GM19099 (cell line): Measurements from ENCODE around the gene TMEM175.

Experiments used
- POLR2A ChIP-seq: IDR thresholded peaks from 3 replicates; pipeline ENCODE4 v1.6.1; 2011; ENCODE audit warnings: low read depth; ENCODE audit not compliant: insufficient read length; ENCODE audit errors: extremely low read depth

Gene TMEM175

DNA sequence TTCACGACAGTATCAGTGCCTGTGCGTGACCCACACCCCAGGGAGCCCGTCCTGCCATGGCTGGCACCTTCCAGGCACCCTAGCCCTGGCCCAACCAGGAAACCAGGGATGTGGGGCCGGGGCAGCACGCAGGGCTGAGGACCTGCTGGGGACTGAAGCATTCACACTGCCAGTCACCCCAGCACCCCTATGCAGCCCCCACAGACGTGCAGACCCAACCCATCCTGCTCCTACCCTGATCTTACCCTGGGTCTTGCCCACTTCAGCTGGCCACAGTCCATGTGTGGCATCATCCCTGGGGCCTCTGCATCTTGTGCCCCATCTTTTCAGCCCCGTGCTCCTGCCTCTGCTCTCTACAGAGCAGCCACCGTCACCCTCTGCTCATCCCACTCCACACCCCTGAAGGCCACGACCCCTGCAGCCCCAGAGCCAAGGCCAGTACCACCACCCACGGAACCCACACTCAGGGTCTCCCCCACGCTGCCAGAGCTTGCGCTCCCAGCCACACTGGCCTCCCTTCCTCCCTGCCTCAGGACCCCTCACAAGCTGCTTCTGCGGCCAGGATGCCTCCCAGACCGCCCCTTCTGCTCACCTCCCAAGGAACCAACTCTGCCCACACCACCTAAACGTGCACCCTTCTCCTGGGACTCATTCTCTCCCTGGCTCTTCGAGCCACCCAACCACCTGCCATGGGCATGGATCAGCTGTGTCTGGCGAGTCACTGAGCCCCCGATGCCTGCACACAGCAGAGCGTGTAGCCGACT, 25.7 kb upstream of the TMEM175 start:
- no peak for TF ChIP-seq POLR2A

DNA sequence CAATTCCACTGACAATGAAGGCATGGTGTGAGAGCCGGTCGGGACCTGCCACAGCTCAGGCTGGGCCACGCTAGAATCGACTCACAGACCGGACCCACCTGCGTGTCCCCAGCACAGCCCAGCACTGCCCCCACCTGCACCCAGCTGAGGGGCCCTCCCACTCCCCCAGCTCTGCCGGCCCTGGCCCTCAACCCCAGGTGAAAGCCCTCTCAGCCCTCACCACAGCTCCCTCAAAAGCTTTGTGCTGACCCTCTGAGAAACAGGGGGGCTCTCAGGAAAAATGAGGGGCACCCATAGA, 25.2 kb upstream of the TMEM175 start:
- TF ChIP-seq POLR2A = no peak

DNA sequence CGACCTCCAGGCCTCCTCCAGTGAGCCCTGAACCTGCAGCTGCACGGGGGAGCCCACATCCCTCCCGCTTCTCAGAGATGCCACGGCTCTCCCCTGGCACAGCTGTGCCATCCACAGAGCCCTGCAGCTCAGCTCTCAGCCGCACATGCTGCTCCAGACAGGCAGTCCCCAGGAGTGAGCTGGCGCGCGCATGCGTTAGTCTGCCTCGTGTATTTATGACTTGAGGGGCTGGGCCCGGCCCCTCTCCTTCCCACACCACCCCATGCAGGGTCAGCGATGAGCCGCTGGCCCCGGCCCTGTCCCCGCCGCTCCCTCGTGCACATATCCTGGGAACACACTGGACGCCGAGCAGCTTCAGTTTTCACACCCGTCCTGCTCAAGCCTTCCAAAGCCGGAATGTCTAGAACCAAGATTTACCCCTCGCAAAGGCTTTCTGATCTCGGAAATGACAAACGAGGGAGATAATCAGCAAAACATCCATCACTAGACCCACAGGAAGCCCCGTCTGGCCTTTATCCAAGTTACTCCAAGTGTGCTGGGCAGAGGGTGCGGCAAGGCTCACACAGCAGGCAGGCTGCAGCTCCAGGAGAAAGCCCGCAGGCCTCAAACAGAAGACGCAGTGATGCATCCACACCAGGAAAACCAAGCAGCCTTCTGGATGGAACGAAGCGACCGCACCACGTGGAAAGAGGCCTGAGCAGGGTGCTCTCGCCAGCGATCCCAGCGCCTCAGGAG, 24.4 kb upstream of the TMEM175 start:
- TF ChIP-seq POLR2A = no peak

DNA sequence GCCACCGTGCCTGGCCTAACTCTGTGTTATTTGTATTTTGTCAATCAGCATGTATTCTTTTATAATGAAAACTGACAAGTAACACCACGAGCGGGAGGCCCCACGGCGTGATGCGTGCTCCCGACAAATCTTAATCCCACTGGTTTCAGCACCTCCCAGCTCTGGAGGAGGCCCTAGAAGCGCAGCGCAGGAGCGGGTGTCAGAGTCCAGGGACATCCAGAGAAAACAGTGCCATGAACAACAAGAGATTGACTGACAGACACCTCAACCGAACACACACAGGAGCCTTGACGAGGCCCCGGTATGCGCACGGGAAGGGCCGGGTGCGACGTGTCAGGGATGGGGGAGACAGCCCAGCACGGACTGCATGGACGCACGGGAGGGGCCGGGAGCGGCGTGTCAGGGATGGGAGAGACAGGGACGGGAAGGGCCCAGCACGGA, 23.1 kb upstream of the TMEM175 start:
- TF ChIP-seq POLR2A = no peak

DNA sequence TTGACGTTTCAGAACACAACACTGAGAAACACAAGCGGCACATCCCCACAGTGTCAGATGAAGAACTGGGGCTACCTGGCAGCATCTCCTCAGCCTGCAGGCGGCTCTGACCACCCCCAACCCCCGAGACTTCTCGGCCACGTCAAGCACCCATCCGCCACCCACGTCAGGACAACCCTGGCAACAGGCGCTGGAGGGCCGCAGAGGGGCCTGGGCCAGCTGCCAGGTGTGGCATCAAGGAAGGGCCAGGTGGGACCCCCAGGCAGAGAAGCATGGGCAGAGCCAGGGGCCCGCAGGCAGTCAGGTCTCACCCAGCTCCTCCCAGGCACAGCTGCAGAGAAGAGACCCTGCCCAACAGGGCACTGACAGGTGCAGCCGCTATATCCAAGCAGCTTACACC, 22.4 kb upstream of the TMEM175 start:
- no peak for TF ChIP-seq POLR2A

DNA sequence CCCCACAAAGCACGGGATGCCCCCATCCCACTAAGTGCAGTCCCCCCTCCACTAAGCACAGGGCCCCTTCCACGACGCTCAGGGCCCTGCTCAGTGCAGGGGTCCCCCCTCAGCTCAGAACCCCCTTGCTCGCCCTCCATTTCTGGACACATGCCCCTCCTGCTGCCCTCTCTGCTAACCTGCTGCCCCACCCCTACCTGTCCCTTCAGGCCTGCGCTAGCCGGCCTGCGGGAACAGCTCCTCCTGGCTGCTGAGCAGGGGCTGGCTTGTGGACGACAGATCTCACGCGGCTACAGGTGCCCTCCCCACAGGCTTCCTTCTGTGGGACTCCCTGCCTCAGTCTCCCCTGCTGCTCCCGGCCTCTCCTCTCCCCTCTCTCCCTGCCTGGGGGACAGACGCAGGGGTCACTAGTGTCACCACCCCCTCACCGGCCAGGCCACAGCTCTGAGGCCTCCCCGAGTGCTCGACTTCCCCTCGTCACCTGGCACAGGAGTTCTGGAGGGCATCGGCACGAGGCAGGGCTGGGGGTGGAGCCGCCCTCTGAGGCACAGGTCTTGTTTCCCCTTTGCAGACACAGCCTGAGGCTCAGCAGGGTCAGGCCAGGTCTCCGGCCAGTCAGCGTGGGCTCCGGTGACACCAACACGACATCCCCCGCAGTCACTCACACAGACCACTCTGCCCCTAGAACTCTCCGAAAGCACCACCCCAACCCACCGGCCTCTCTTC, 21.7 kb upstream of the TMEM175 start:
- no peak for TF ChIP-seq POLR2A

DNA sequence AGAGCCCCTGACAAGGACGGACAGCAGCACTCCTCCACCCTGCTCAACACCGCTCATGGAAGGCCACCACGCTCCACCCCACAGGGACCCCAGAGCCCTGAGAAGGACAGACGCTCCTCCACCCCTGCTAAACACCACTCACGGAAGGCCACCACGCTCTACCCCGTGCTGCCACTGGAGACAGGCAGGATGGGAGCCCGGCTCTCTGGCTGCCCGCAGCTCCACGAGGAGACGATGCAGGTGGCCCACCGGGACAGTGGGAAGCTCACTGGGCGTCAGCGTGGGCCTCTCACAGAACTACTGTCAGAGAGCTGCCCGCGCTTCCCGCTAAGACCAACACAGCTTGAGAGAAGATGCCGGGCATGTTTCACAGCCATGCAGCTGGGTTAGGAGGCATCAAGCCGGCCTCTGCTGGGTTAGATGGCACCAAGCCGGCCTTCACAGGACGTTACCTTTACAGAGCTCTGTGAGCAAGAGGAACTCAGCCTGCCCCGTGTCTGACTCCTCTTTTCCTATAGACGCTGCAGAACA, 21.0 kb upstream of the TMEM175 start:
- no peak for TF ChIP-seq POLR2A

DNA sequence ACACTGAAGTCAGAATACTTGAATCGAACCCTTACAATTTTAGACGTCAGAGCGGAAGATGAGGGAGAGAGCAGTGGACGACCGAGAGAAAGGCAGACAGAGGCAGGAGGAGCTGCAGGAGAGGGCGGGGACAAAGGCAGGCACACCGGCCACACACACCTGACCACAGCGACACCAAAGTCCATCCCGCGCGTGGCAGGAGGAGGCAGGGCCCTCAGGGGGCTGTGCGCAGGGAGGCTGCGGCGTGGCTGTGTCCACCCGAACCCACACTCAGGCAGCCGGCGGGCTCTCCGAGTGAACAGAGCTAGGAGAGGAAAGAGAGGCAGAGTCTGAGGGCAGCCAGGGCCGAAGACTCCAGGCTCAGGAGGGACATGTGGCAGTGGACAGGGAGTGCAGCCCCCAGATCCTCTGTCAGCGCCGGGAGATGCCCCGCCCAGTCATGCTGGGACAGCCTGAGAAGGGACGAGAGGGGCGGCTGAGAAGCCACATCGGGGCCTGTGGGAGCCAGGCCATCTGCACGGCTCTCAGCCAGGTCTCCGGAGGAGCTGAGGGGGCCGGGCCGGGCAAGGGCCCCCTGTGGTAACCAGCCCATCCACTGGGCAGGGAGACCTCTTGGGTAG, 20.3 kb upstream of the TMEM175 start:
- TF ChIP-seq POLR2A = no peak

DNA sequence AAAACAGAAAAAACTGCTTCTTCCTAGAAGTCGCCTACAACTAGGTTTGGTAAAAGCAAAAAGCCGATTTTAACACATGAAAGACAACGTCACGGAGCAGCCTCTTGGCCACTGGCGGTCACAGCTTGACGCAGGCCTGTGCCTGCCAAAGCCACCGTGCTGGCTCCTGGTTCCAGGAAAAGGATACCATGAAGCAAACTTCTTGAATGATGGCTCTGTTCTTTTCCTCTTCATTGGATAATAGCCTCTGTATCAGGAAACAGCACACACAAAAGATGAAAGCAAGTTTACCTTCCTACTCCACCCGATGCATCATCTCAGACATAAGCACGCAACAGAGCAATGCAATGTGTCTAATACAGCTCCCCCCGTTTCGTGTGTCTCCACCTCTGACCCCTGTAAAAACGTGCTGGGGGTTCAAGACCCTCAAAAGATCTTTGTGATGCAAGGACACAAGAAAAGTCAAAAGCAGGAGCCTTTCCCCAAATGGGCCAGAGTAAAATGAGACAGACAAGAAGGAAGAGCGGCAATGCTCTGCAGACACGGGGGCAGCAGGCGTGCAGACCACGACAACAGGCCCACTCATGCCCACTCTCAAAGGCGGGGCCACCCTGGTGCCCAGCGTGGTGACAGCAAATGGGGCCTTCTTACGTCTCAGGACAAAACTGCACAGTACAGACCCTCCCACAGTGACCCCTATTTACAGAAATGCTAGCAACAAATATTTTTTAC, 19.5 kb upstream of the TMEM175 start:
- TF ChIP-seq POLR2A = no peak

DNA sequence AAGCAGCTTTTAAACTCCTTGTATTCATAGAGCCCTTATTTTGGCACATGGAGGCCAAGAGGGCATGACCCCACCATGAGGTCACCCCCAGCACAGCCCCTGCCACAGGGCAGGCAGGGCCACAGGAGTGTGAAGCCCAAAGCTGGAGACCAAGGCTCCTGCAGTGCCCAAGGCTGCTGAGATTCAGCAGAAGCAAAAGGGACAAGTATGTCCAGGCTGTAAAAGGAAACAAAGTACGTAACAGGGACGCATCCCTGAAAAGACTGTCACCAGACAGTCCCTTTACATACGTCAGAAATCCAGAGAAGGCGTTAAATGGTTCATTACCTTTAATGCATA, 19.0 kb upstream of the TMEM175 start:
- no peak for TF ChIP-seq POLR2A

DNA sequence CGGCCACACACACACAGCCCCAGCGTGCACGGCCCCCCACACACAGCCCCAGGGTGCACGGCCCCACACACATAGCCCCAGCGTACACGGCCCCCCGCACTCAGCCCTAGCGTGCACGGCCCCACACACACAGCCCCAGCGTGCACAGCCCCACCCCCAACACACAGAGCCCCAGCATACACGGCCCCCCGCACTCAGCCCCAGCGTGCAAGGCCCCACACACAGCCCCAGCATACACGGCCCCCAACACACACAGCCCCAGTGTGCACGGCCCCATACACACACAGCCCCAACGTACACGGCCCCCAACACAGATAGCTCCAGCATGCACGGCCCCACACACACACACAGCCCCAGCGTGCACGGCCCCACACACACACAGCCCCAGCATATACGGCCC, 17.7 kb upstream of the TMEM175 start:
- no peak for TF ChIP-seq POLR2A

DNA sequence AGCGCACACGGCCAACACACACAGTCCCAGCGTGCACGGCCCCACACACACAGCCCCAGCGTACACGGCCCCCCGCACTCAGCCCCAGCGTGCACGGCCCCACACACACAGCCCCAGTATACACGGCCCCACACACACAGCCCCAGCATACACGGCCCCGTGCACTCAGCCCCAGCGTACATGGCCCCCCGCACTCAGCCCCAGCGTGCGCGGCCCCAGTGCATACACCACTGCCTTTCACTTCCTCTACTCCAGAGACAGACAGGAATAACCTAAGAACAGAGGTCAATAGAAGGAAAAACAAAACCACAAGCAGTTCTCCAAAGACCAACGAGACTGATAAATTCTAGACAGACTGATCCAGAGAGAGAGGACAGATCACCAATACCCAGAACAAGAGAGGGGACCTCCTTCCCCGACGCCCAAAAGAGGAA, 17.2 kb upstream of the TMEM175 start:
- no peak for TF ChIP-seq POLR2A

DNA sequence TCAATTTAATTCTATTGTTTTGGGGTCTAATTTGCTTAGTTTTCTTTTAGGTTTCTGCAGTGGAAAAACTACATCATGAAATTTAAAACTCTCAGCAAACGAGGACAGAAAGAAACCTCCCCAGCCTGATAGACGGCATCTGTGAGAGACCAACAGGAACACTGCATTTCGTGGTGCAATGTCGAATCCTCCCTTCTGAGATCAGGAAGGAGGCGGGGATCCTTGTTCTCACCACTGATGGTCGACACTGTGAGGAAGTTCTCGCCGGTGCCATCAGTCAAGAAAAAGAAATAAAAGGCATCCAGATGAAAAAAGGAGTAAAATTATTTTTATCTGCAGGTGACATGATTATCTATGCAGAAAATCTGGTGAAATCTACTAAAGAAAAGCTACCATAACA, 16.7 kb upstream of the TMEM175 start:
- TF ChIP-seq POLR2A = no peak

DNA sequence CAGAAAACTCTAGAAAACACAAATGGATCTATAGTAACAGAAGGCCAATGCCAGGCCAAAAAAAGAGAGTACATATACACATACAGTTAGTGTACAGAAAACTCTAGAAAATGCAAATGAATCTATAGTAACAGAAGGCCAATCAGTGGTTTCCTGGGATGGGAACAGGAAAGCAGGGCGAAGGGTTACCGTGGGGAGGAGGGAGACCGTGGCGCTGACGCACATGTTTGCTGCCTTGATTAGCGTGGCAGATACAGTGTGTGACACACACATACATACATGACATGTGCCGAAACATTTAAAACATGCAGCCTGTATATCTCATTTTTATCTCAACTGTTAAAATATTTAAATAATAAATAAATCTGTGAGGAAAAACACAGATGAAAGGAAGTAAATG, 14.8 kb upstream of the TMEM175 start:
- no peak for TF ChIP-seq POLR2A

DNA sequence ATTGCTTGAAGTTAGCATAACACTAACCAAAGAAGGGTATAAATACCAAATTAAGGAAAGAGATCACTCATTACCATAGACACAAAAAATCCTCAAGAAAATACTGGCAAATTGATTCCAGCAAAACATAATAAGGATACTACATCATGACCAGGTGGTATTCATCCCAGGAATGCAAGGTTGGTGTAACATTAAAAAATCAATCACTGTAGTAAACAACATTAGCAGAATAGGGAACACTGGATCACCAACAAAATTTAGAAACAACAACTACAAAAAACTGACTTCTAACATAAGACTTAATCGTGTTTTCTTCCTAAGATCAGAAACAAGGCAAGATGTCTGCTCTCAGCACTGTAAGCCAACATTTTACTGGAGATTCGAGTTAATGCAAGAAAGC, 14.3 kb upstream of the TMEM175 start:
- TF ChIP-seq POLR2A = no peak
